Naive thymus-derived CD4-positive, alpha-beta T cell (primary cell): ENCODE measurements around the gene GLRA1. TPM values are rescaled to one million over a fixed set of nuclear protein-coding genes. Genes with fewer than 3 reads are reported as not detected.

Source experiments
- ATAC-seq: fragments of 150-1000 bp; cut with Tn5 transposase; 2 replicates; pipeline ENCODE4 v1.10.0; 2021; ENCODE audit warnings: mild to moderate bottlenecking, moderate library complexity
- CTCF ChIA-PET: fragments of 350-600 bp; sonication (Branson Sonifier 250); formaldehyde crosslinking; loops from one replicate; lab custom pipeline; 2021; ENCODE audit warnings: antibody characterized with exemption; lab: Charles Lee
- POLR2A ChIA-PET: fragments of 350-600 bp; sonication (Branson Sonifier 250); formaldehyde crosslinking; loops from one replicate; lab custom pipeline; 2021; ENCODE audit warnings: antibody characterized with exemption, inconsistent platforms; lab: Charles Lee
- DNase-seq, 9 donors: peaks; one replicate each; pipeline versions ENCODE4 v3.0.0 to v3.0.0-alpha.2; 2020 to 2022; ENCODE audit warnings: mixed read lengths in 1 of 9
- H3K27ac ChIP-seq: one replicate; pipeline ENCODE4 v1.7.0; 2013; ENCODE audit warnings: mild to moderate bottlenecking, low read depth, low read length, moderate library complexity
- H3K27me3 ChIP-seq, 2 donors: one replicate each; pipeline ENCODE4 v1.7.0; 2013; ENCODE audit warnings: low read length in 2 of 2, mild to moderate bottlenecking in 2 of 2, moderate library complexity in 2 of 2; ENCODE audit not compliant: control insufficient read depth in 2 of 2, insufficient read depth in 2 of 2
- H3K36me3 ChIP-seq, 3 experiments: 1 replicate in 2 of 3; 2 replicates in 1 of 3; pipeline ENCODE4 v1.7.0; 2013; ENCODE audit warnings: low read length in 3 of 3, mild to moderate bottlenecking in 3 of 3, moderate library complexity in 1 of 3; ENCODE audit not compliant: insufficient read depth in 3 of 3, control insufficient read depth in 2 of 3
- H3K4me1 ChIP-seq, 2 donors: one replicate each; pipeline ENCODE4 v1.7.0; 2013; ENCODE audit warnings: low read length in 2 of 2, mild to moderate bottlenecking in 2 of 2, moderate library complexity in 1 of 2; ENCODE audit not compliant: control insufficient read depth in 2 of 2, insufficient read depth in 2 of 2
- H3K4me3 ChIP-seq: 2 replicates; pipeline ENCODE4 v1.7.0; 2013; ENCODE audit warnings: mild to moderate bottlenecking, low read length
- H3K9me3 ChIP-seq, 3 experiments: 1 replicate in 2 of 3; 2 replicates in 1 of 3; pipeline ENCODE4 v1.7.0; 2013; ENCODE audit warnings: low read length in 3 of 3; ENCODE audit not compliant: control insufficient read depth in 2 of 3
- H3K27ac Mint-ChIP-seq, 9 donors: one replicate each; pipeline ENCODE4 v1.8.0; 2020 to 2022; ENCODE audit warnings: mixed read lengths in 9 of 9, mild to moderate bottlenecking in 8 of 9, moderate library complexity in 5 of 9, inconsistent platforms in 2 of 9
- H3K27me3 Mint-ChIP-seq, 5 donors: one replicate each; pipeline ENCODE4 v1.8.0; 2021 to 2022; ENCODE audit warnings: mixed read lengths in 5 of 5, mild to moderate bottlenecking in 1 of 5
- H3K36me3 Mint-ChIP-seq, 5 donors: one replicate each; pipeline ENCODE4 v1.8.0; 2020 to 2022; ENCODE audit warnings: mixed read lengths in 5 of 5, mild to moderate bottlenecking in 3 of 5, inconsistent platforms in 1 of 5
- H3K4me1 Mint-ChIP-seq, 7 donors: one replicate each; pipeline ENCODE4 v1.8.0; 2020 to 2022; ENCODE audit warnings: mixed read lengths in 7 of 7, mild to moderate bottlenecking in 3 of 7, inconsistent platforms in 1 of 7
- H3K4me3 Mint-ChIP-seq, 10 donors: one replicate each; pipeline ENCODE4 v1.8.0; 2020 to 2022; ENCODE audit warnings: mild to moderate bottlenecking in 10 of 10, mixed read lengths in 10 of 10, moderate library complexity in 6 of 10, inconsistent platforms in 2 of 10
- H3K9me3 Mint-ChIP-seq, 11 donors: one replicate each; pipeline ENCODE4 v1.8.0; 2020 to 2022; ENCODE audit warnings: mixed read lengths in 11 of 11, mild to moderate bottlenecking in 4 of 11, inconsistent platforms in 1 of 11, moderate library complexity in 1 of 11
- intact Hi-C, 2 donors: fragments of 100-400 bp; cut with micrococcal nuclease; formaldehyde crosslinking; loops; one replicate each; pipeline ENCODE4 v1.15.1; 2023
- polyA plus RNA-seq, 2 donors: library from polyadenylated mRNA; unstranded; fragments of 300-500 nt; fragmentation: Illumina TruSeq; gene quantifications; one replicate each; pipeline ENCODE4 v1.2.3, GENCODE V29; 2021
- total RNA-seq, 6 experiments: library from RNA in 5 of 6; stranded (reverse) in 5 of 6; gene quantifications; 1 replicate in 5 of 6; 2 replicates in 1 of 6; pipeline ENCODE4 v1.2.3 and lab custom pipeline; 2021 to 2026

Gene GLRA1
- total and polyA plus RNA-seq, 7 experiments from 2014 or later = not detected

GRCh38 chr5:151911011-151911410 lies 13.6 kb downstream of the GLRA1 start:
- H3K4me3 Mint-ChIP-seq = no peak overlapping the region
- no peaks in the 10 kb centered on the region for H3K9me3 ChIP-seq
- no peak overlapping the region for H3K27ac Mint-ChIP-seq
- no peak overlapping the region for H3K27ac ChIP-seq
- H3K4me1 Mint-ChIP-seq = peaks cover 0 to 4% (median 0%) of the 10 kb centered on the region in 7 donors
- H3K36me3 Mint-ChIP-seq = peaks cover 0 to 4% (median 0%) of the 10 kb centered on the region in 5 donors
- POLR2A ChIA-PET = no interaction called here
- ATAC-seq (no peak), DNase-seq (no peak)
- H3K36me3 ChIP-seq = no peaks in the 10 kb centered on the region
- H3K4me3 ChIP-seq = no peak overlapping the region
- no peaks in the 10 kb centered on the region for H3K9me3 Mint-ChIP-seq
- no peaks in the 10 kb centered on the region for H3K4me1 ChIP-seq
- H3K27me3 Mint-ChIP-seq = peaks cover 0 to 18% (median 6%) of the 10 kb centered on the region in 5 donors
- CTCF ChIA-PET = no interaction called here
- intact Hi-C loops = loop anchor here in 1 of 2 donors (10.0 kb wide), 1 partner anchor 234 kb away; no protein-coding TSS in a partner anchor
- no peaks in the 10 kb centered on the region for H3K27me3 ChIP-seq

GRCh38 chr5:151909628-151910027 lies 15.0 kb downstream of the GLRA1 start:
- ChIA-PET POLR2A (interaction anchor here (0.9 kb wide), 1 partner anchor 80 kb away, joined by 3 read pairs; no protein-coding TSS in a partner anchor), CTCF (no interaction called here)
- peaks cover 0 to 4% (median 0%) of the 10 kb centered on the region in 5 donors for H3K36me3 Mint-ChIP-seq
- H3K27me3 ChIP-seq = no peaks in the 10 kb centered on the region
- H3K9me3 Mint-ChIP-seq = no peaks in the 10 kb centered on the region
- no peaks in the 10 kb centered on the region for H3K36me3 ChIP-seq
- no peak overlapping the region for H3K4me3 ChIP-seq
- no peak overlapping the region for H3K27ac ChIP-seq
- no peaks in the 10 kb centered on the region for H3K9me3 ChIP-seq
- peaks cover 0 to 4% (median 0%) of the 10 kb centered on the region in 7 donors for H3K4me1 Mint-ChIP-seq
- H3K4me3 Mint-ChIP-seq = no peak overlapping the region
- DNase-seq (no peak), ATAC-seq (no peak)
- peaks cover 2 to 20% (median 5%) of the 10 kb centered on the region in 5 donors for H3K27me3 Mint-ChIP-seq
- H3K4me1 ChIP-seq = no peaks in the 10 kb centered on the region
- intact Hi-C loops = loop anchor here in 1 of 2 donors (10.0 kb wide), 1 partner anchor 235 kb away; no protein-coding TSS in a partner anchor
- H3K27ac Mint-ChIP-seq = no peak overlapping the region

GRCh38 chr5:151906246-151906645 lies 18.4 kb downstream of the GLRA1 start:
- no peak for ATAC-seq

GRCh38 chr5:151905557-151905961 lies 19.1 kb downstream of the GLRA1 start:
- H3K4me1 Mint-ChIP-seq = no peaks in the 10 kb centered on the region
- CTCF ChIA-PET = no interaction called here
- H3K9me3 Mint-ChIP-seq = no peaks in the 10 kb centered on the region
- H3K27ac ChIP-seq = no peak overlapping the region
- intact Hi-C loops = no loop called here
- no peak overlapping the region for H3K4me3 Mint-ChIP-seq
- DNase-seq = no peak
- no peak overlapping the region for H3K4me3 ChIP-seq
- H3K27me3 ChIP-seq = no peaks in the 10 kb centered on the region
- H3K27me3 Mint-ChIP-seq = peaks cover 7 to 19% (median 10%) of the 10 kb centered on the region in 5 donors
- H3K9me3 ChIP-seq = no peaks in the 10 kb centered on the region
- H3K27ac Mint-ChIP-seq = no peak overlapping the region
- ATAC-seq = no peak
- peaks cover 0 to 4% (median 0%) of the 10 kb centered on the region in 5 donors for H3K36me3 Mint-ChIP-seq
- H3K36me3 ChIP-seq = no peaks in the 10 kb centered on the region
- POLR2A ChIA-PET = no interaction called here
- H3K4me1 ChIP-seq = no peaks in the 10 kb centered on the region

More at GRCh38 chr5:151906246-151906645, 18.4 kb downstream of the GLRA1 start:
- no peaks in the 10 kb centered on the region for H3K4me1 ChIP-seq
- no peaks in the 10 kb centered on the region for H3K27me3 ChIP-seq
- no peak overlapping the region for H3K4me3 ChIP-seq
- no peaks in the 10 kb centered on the region for H3K9me3 ChIP-seq
- intact Hi-C loops = no loop called here
- H3K36me3 ChIP-seq = no peaks in the 10 kb centered on the region
- H3K36me3 Mint-ChIP-seq = peaks cover 0 to 4% (median 0%) of the 10 kb centered on the region in 5 donors
- H3K9me3 Mint-ChIP-seq = no peaks in the 10 kb centered on the region
- no peak overlapping the region for H3K27ac Mint-ChIP-seq
- no peak for DNase-seq
- no peak overlapping the region for H3K4me3 Mint-ChIP-seq
- H3K27me3 Mint-ChIP-seq = peaks cover 7 to 16% (median 10%) of the 10 kb centered on the region in 5 donors
- ChIA-PET CTCF (no interaction called here), POLR2A (no interaction called here)
- no peak overlapping the region for H3K27ac ChIP-seq
- no peaks in the 10 kb centered on the region for H3K4me1 Mint-ChIP-seq

GRCh38 chr5:151904909-151905308 lies 19.7 kb downstream of the GLRA1 start:
- DNase-seq (no peak), ATAC-seq (no peak)
- H3K4me3 Mint-ChIP-seq = no peak overlapping the region
- H3K9me3 Mint-ChIP-seq = no peaks in the 10 kb centered on the region
- peaks cover 7 to 21% (median 10%) of the 10 kb centered on the region in 5 donors for H3K27me3 Mint-ChIP-seq
- H3K4me1 ChIP-seq = no peaks in the 10 kb centered on the region
- no peak overlapping the region for H3K4me3 ChIP-seq
- no peaks in the 10 kb centered on the region for H3K4me1 Mint-ChIP-seq
- H3K9me3 ChIP-seq = no peaks in the 10 kb centered on the region
- ChIA-PET CTCF (no interaction called here), POLR2A (no interaction called here)
- no peak overlapping the region for H3K27ac ChIP-seq
- peaks cover 0 to 4% (median 0%) of the 10 kb centered on the region in 5 donors for H3K36me3 Mint-ChIP-seq
- no peak overlapping the region for H3K27ac Mint-ChIP-seq
- intact Hi-C loops = no loop called here
- no peaks in the 10 kb centered on the region for H3K27me3 ChIP-seq
- H3K36me3 ChIP-seq = no peaks in the 10 kb centered on the region

GRCh38 chr5:151904127-151904526 lies 20.5 kb downstream of the GLRA1 start:
- intact Hi-C loops = no loop called here
- Mint-ChIP-seq H3K4me3 (no peak overlapping the region), H3K27me3 (peaks cover 7 to 21% (median 10%) of the 10 kb centered on the region in 5 donors), H3K36me3 (peaks cover 0 to 4% (median 0%) of the 10 kb centered on the region in 5 donors), H3K27ac (no peak overlapping the region), H3K4me1 (no peaks in the 10 kb centered on the region), H3K9me3 (no peaks in the 10 kb centered on the region)
- ATAC-seq = no peak
- H3K27me3 ChIP-seq = no peaks in the 10 kb centered on the region
- ChIA-PET POLR2A (no interaction called here), CTCF (no interaction called here)
- no peaks in the 10 kb centered on the region for H3K36me3 ChIP-seq
- H3K27ac ChIP-seq = no peak overlapping the region
- H3K9me3 ChIP-seq = no peaks in the 10 kb centered on the region
- H3K4me3 ChIP-seq = no peak overlapping the region
- DNase-seq = no peak
- H3K4me1 ChIP-seq = no peaks in the 10 kb centered on the region

- no peak overlapping the region for H3K27ac ChIP-seq
These were observed 21.4 kb downstream of the GLRA1 start for GRCh38 chr5:151903243-151903653.

More at GRCh38 chr5:151903243-151903653, 21.4 kb downstream of the GLRA1 start:
- CTCF ChIA-PET = interaction anchor here (0.6 kb wide), 1 partner anchor 289 kb away, joined by 7 read pairs; no protein-coding TSS in a partner anchor
- H3K27me3 Mint-ChIP-seq = peaks cover 5 to 23% (median 9%) of the 10 kb centered on the region in 5 donors
- intact Hi-C loops = no loop called here
- Histone ChIP-seq H3K27me3 (no peaks in the 10 kb centered on the region), H3K36me3 (no peaks in the 10 kb centered on the region), H3K9me3 (no peaks in the 10 kb centered on the region), H3K4me1 (no peaks in the 10 kb centered on the region), H3K4me3 (no peak overlapping the region)
- H3K4me1 Mint-ChIP-seq = no peaks in the 10 kb centered on the region
- POLR2A ChIA-PET = no interaction called here
- no peak for DNase-seq
- no peak overlapping the region for H3K27ac Mint-ChIP-seq
- H3K36me3 Mint-ChIP-seq = no peaks in the 10 kb centered on the region
- ATAC-seq = no peak
- H3K9me3 Mint-ChIP-seq = peaks cover 0 to 2% (median 0%) of the 10 kb centered on the region in 11 donors
- no peak overlapping the region for H3K4me3 Mint-ChIP-seq
